ENCODE measurements around the gene ZDHHC6.

Gene ZDHHC6

DNA sequence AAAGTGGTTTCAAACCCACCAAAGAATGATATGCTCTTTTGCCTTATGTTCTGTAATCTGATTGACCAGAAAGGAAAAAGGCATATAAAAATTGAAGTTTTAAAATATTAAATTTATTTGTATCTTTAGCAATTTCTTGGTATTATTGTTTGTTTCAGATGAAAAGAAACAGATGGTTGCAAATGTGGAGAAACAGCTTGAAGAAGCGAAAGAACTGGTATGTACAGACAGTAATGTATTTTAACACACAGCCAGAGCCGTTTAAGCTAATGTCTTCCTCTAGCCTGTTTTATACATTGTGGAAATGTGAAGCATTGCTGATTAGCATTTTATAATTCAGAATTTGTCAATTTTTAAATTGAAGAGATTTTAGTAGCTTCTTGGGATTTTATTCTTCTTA lies 13.7 kb upstream of the ZDHHC6 start:
- Mint-ChIP-seq H3K27me3 (no peaks in the 10 kb centered on the region), H3K9me3 (ENCODE audit: low read depth) (no peaks in the 10 kb centered on the region), H3K4me1 (ENCODE audit: low read depth) (peaks cover 30% of the 10 kb centered on the region), H3K4me3 (no peak overlapping the region), H3K36me3 (peaks cover 18% of the 10 kb centered on the region), H3K27ac (no peak overlapping the region)

- no peak overlapping the region for H3K4me3 Mint-ChIP-seq
- H3K27me3 Mint-ChIP-seq, result no peaks in the 10 kb centered on the region
- H3K27ac Mint-ChIP-seq, result no peak overlapping the region
- peaks cover 5% of the 10 kb centered on the region for H3K36me3 Mint-ChIP-seq
- no peaks in the 10 kb centered on the region for H3K9me3 Mint-ChIP-seq (ENCODE audit: low read depth)
- H3K4me1 Mint-ChIP-seq (ENCODE audit: low read depth), result peaks cover 43% of the 10 kb centered on the region
These were observed 9.8 kb upstream of the ZDHHC6 start for GRCh38 chr10:112456533-112456932.

DNA sequence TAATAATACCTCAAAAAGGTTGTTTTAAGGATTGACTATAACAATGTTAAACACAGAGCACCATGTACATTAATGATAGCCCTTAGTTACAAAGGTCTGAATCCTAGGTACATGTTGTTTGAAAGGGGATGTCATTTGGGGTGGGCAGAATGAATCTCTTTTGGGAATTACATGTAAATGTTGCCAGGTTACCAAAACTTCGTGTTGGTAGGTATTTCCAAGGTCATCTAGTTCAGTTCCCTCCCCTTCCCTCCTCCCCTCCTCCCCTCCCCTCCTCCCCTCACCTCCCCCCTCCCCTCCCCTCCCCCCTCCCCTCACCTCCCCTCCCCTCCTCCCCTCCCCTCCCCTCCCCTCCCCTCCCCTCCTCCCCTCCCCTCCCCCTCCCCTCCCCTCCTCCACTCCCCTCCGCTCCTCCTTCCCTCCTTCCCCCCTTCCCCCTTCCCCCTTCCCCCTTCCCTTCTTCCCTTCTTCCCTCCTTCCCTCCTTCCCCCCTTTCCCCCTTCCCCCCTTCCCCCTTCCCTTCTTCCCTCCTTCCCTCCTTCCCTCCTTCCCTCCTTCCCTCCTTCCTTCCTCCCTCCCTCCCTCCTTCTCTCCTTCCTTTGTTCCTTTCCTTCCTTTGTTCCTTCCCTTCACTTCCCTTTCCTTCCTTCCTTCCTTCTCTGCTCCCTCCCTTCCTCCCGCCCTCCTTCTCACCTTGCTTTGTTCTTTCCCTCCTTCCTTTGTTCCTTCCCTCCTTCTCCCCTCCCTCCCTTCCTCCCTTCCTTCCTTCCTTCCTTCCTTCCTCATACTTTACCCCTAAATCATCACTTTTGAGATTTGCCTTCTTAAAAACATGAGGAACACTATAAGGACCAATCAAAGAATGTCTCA lies 8.4 kb upstream of the ZDHHC6 start:
- H3K27ac Mint-ChIP-seq, result peak overlapping the region; percentile 92
- H3K9me3 Mint-ChIP-seq (ENCODE audit: low read depth), result no peaks in the 10 kb centered on the region
- peaks cover 4% of the 10 kb centered on the region for H3K36me3 Mint-ChIP-seq
- no peaks in the 10 kb centered on the region for H3K27me3 Mint-ChIP-seq
- H3K4me1 Mint-ChIP-seq (ENCODE audit: low read depth), result peaks cover 49% of the 10 kb centered on the region
- peak overlapping the region; percentile 18 for H3K4me3 Mint-ChIP-seq

- Mint-ChIP-seq H3K4me3 (peak overlapping the region; percentile 96), H3K36me3 (peaks cover 6% of the 10 kb centered on the region), H3K4me1 (ENCODE audit: low read depth) (peaks cover 63% of the 10 kb centered on the region), H3K9me3 (ENCODE audit: low read depth) (no peaks in the 10 kb centered on the region), H3K27me3 (no peaks in the 10 kb centered on the region), H3K27ac (no peak overlapping the region)
These were observed 2.2 kb upstream of the ZDHHC6 start for GRCh38 chr10:112448888-112449287.

- peaks cover 63% of the 10 kb centered on the region for H3K4me1 Mint-ChIP-seq (ENCODE audit: low read depth)
- H3K4me3 Mint-ChIP-seq, result peak overlapping the region; percentile 96
- no peaks in the 10 kb centered on the region for H3K9me3 Mint-ChIP-seq (ENCODE audit: low read depth)
- H3K36me3 Mint-ChIP-seq, result peaks cover 6% of the 10 kb centered on the region
- H3K27me3 Mint-ChIP-seq, result no peaks in the 10 kb centered on the region
- peak overlapping the region; percentile 95 for H3K27ac Mint-ChIP-seq
These were observed 860 bp upstream of the ZDHHC6 start for GRCh38 chr10:112447620-112447928.

- Mint-ChIP-seq H3K27ac (peak overlapping the region; percentile 95), H3K9me3 (ENCODE audit: low read depth) (no peaks in the 10 kb centered on the region), H3K4me1 (ENCODE audit: low read depth) (peaks cover 67% of the 10 kb centered on the region), H3K27me3 (no peaks in the 10 kb centered on the region), H3K36me3 (peaks cover 4% of the 10 kb centered on the region), H3K4me3 (peak overlapping the region; percentile 96)
These were observed 459 bp downstream of the ZDHHC6 start for GRCh38 chr10:112446055-112446854.

GRCh38 chr10:112442063-112442462 lies 4.7 kb downstream of the ZDHHC6 start:
- Mint-ChIP-seq H3K4me1 (ENCODE audit: low read depth) (peaks cover 40% of the 10 kb centered on the region), H3K4me3 (no peak overlapping the region), H3K9me3 (ENCODE audit: low read depth) (no peaks in the 10 kb centered on the region)

GRCh38 chr10:112441520-112441919 lies 5.2 kb downstream of the ZDHHC6 start:
- H3K4me3 Mint-ChIP-seq, result no peak overlapping the region
- H3K9me3 Mint-ChIP-seq (ENCODE audit: low read depth), result no peaks in the 10 kb centered on the region
- no peaks in the 10 kb centered on the region for H3K27me3 Mint-ChIP-seq
- peaks cover 2% of the 10 kb centered on the region for H3K36me3 Mint-ChIP-seq
- H3K4me1 Mint-ChIP-seq (ENCODE audit: low read depth), result peaks cover 40% of the 10 kb centered on the region
- peak overlapping the region; percentile 64 for H3K27ac Mint-ChIP-seq

More at GRCh38 chr10:112442063-112442462, 4.7 kb downstream of the ZDHHC6 start:
- H3K27ac Mint-ChIP-seq, result peak overlapping the region; percentile 64
- peaks cover 2% of the 10 kb centered on the region for H3K36me3 Mint-ChIP-seq
- H3K27me3 Mint-ChIP-seq, result no peaks in the 10 kb centered on the region

DNA sequence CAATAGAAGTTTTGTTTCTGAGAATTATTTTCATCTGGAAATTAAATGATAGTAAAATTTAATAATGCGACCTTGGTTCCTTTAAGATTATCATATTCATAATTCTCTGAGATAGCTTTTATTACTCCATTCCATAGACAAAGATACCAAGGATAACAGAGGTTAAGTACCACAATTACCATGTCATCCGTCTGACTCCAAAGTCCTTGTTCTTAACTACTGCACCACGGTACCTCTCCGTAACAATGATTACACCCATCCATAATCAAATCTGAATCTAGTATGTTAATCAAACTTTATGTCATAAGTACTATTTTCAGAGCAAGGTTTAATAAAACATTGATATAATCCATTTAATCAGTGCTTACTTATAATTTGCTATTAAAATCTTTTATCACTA lies 8.4 kb downstream of the ZDHHC6 start:
- peaks cover 6% of the 10 kb centered on the region for H3K36me3 Mint-ChIP-seq
- no peaks in the 10 kb centered on the region for H3K27me3 Mint-ChIP-seq
- H3K4me1 Mint-ChIP-seq (ENCODE audit: low read depth), result peaks cover 19% of the 10 kb centered on the region
- H3K9me3 Mint-ChIP-seq (ENCODE audit: low read depth), result no peaks in the 10 kb centered on the region
- no peak overlapping the region for H3K4me3 Mint-ChIP-seq
- no peak overlapping the region for H3K27ac Mint-ChIP-seq

DNA sequence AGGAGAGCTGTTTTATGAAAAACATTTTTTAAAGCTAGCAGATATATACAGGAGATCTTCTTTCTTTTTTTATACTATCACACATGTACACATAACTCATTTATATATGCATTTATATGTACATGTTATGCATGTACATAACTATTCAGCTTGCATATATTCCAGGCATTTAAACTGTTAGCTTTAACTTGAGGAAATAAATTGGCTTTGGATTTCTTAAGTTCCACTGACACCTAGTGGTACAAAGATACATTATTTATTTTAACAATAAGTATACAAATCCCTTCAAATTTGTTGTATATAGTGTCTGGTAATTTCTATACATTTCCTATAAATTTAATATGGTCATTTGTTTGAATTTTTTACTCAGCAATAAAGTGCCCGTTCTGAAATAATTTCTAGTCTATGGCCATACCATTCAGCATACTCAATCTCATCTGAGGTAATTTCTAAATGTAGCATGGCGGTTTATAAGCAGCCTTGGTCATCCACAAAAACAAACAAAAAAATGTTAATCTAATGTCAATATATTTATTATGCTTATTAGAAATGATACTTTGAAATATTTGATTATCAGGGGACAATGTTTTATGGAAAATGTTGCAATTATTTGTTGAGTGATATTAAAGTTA lies 11.6 kb downstream of the ZDHHC6 start:
- Mint-ChIP-seq H3K27ac (no peak overlapping the region), H3K36me3 (peaks cover 5% of the 10 kb centered on the region), H3K9me3 (ENCODE audit: low read depth) (no peaks in the 10 kb centered on the region), H3K27me3 (no peaks in the 10 kb centered on the region), H3K4me3 (no peak overlapping the region), H3K4me1 (ENCODE audit: low read depth) (peaks cover 4% of the 10 kb centered on the region)

DNA sequence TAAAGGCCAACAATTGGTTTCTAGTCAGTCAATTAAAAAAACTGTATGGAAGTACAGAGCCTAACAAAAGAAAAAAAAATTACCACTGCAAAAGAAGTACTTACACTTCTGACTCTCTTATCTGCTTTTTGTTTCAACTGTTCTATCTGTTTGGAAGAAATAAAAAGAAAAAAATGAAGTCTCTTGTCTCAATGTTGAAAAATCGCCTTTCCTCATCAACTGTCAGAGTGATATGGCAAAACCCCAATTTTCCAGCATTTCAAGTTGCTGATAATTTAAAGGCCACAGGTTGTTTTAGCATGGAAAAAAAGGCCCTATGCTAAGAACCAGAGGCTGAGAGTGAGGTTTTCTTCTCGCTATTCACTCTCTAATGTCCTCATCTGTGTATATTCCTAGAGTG lies 13.6 kb downstream of the ZDHHC6 start:
- peaks cover 7% of the 10 kb centered on the region for H3K36me3 Mint-ChIP-seq
- no peaks in the 10 kb centered on the region for H3K9me3 Mint-ChIP-seq (ENCODE audit: low read depth)
- H3K27ac Mint-ChIP-seq, result no peak overlapping the region
- no peaks in the 10 kb centered on the region for H3K27me3 Mint-ChIP-seq
- no peak overlapping the region for H3K4me3 Mint-ChIP-seq
- H3K4me1 Mint-ChIP-seq (ENCODE audit: low read depth), result peaks cover 3% of the 10 kb centered on the region

- no peaks in the 10 kb centered on the region for H3K9me3 Mint-ChIP-seq (ENCODE audit: low read depth)
- no peaks in the 10 kb centered on the region for H3K27me3 Mint-ChIP-seq
- no peak overlapping the region for H3K4me3 Mint-ChIP-seq
- H3K4me1 Mint-ChIP-seq (ENCODE audit: low read depth), result no peaks in the 10 kb centered on the region
- peak overlapping the region; percentile 50 for H3K27ac Mint-ChIP-seq
- H3K36me3 Mint-ChIP-seq, result peaks cover 7% of the 10 kb centered on the region
These were observed 17.0 kb downstream of the ZDHHC6 start for GRCh38 chr10:112429654-112430230.

DNA sequence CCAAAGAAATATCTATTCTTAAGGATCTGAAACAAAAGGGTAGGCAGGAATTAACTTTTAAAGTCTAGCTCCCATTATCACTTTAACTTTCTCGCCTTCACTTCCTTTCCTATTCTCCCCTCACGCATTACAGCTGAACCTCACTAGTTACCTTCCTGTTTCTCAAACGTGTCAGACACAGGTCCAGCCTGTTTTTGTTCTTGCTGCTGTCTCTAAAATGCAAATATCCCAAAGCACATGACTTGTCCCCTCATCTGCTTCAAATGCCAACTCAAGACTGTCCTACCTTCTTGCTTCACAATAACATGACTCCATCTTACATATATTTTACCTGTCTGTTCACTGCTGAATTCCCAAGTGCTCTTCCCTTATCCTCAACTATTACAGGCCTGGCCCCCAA lies 17.6 kb downstream of the ZDHHC6 start:
- H3K4me1 Mint-ChIP-seq (ENCODE audit: low read depth), result no peaks in the 10 kb centered on the region
- no peak overlapping the region for H3K4me3 Mint-ChIP-seq
- H3K27ac Mint-ChIP-seq, result peak overlapping the region; percentile 36
- no peaks in the 10 kb centered on the region for H3K27me3 Mint-ChIP-seq
- peaks cover 7% of the 10 kb centered on the region for H3K36me3 Mint-ChIP-seq
- no peaks in the 10 kb centered on the region for H3K9me3 Mint-ChIP-seq (ENCODE audit: low read depth)

- H3K4me3 Mint-ChIP-seq, result no peak overlapping the region
- H3K27ac Mint-ChIP-seq, result peak overlapping the region; percentile 41
- no peaks in the 10 kb centered on the region for H3K4me1 Mint-ChIP-seq (ENCODE audit: low read depth)
- H3K27me3 Mint-ChIP-seq, result no peaks in the 10 kb centered on the region
- peaks cover 10% of the 10 kb centered on the region for H3K36me3 Mint-ChIP-seq
- H3K9me3 Mint-ChIP-seq (ENCODE audit: low read depth), result no peaks in the 10 kb centered on the region
These were observed 20.6 kb downstream of the ZDHHC6 start for GRCh38 chr10:112426111-112426510.

- no peak overlapping the region for H3K27ac Mint-ChIP-seq
- no peaks in the 10 kb centered on the region for H3K4me1 Mint-ChIP-seq (ENCODE audit: low read depth)
- H3K36me3 Mint-ChIP-seq, result peaks cover 10% of the 10 kb centered on the region
- no peaks in the 10 kb centered on the region for H3K27me3 Mint-ChIP-seq
- no peaks in the 10 kb centered on the region for H3K9me3 Mint-ChIP-seq (ENCODE audit: low read depth)
- H3K4me3 Mint-ChIP-seq, result no peak overlapping the region
These were observed 22.1 kb downstream of the ZDHHC6 start for GRCh38 chr10:112424651-112425050.

Data from activated naive CD8-positive, alpha-beta T cell (primary cell).